DND-41 (cell line): ENCODE measurements around the gene NTMT1.
A peak's percentile ranks its signal among the peaks of the same experiment; 100 is the strongest.

ENCODE experiments used
- ATAC-seq: fragments of 200-7000 bp; cut with Tn5 transposase; 3 replicates; pipeline ENCODE4 v1.9.1; 2021; ENCODE audit warnings: low read depth; ENCODE audit not compliant: insufficient read depth
- DNase-seq: peaks from one replicate; pipeline ENCODE4 v3.0.0-alpha.2; 2020
- H2AFZ ChIP-seq: 2 replicates; pipeline ENCODE4 v1.6.0; 2012; ENCODE audit warnings: low read depth, low read length
- H3K27ac ChIP-seq: 2 replicates; pipeline ENCODE4 v1.5.1; 2012; ENCODE audit warnings: low read length, inconsistent platforms
- H3K27me3 ChIP-seq: fragments of 200-600 bp; sonication (generic); 2 replicates; pipeline ENCODE4 v1.6.0; 2012; ENCODE audit warnings: low read length, mild to moderate bottlenecking, inconsistent platforms; ENCODE audit not compliant: insufficient read depth, poor library complexity
- H3K36me3 ChIP-seq: 2 replicates; pipeline ENCODE4 v1.5.1; 2012; ENCODE audit warnings: low read length, inconsistent platforms; ENCODE audit not compliant: insufficient read depth
- H3K4me1 ChIP-seq: 2 replicates; pipeline ENCODE4 v1.5.1; 2012; ENCODE audit warnings: mild to moderate bottlenecking, low read length; ENCODE audit not compliant: insufficient read depth
- H3K4me2 ChIP-seq: 2 replicates; pipeline ENCODE4 v1.6.0; 2012; ENCODE audit warnings: mild to moderate bottlenecking, moderate library complexity, low read length, inconsistent platforms; ENCODE audit not compliant: insufficient read depth
- H3K4me3 ChIP-seq, 2 experiments: fragments of 200-600 bp in 1 of 2; shearing (Covaris generic) in 1 of 2; 2 replicates each; pipeline ENCODE4 v1.5.1; 2012 to 2016; ENCODE audit warnings: inconsistent platforms in 2 of 2, low read length in 2 of 2, mild to moderate bottlenecking in 2 of 2, low read depth in 1 of 2, moderate library complexity in 1 of 2
- H3K79me2 ChIP-seq: 2 replicates; pipeline ENCODE4 v1.6.0; 2012; ENCODE audit warnings: low read length, inconsistent platforms; ENCODE audit not compliant: insufficient read depth
- H3K9ac ChIP-seq: 2 replicates; pipeline ENCODE4 v1.6.0; 2012; ENCODE audit warnings: low read depth, mild to moderate bottlenecking, inconsistent platforms, low read length, moderate library complexity
- H3K9me3 ChIP-seq: 2 replicates; pipeline ENCODE4 v1.5.1; 2012; ENCODE audit warnings: low read length, moderate library complexity, mild to moderate bottlenecking, inconsistent platforms; ENCODE audit not compliant: insufficient read depth, severe bottlenecking
- H4K20me1 ChIP-seq: 2 replicates; pipeline ENCODE4 v1.6.0; 2012; ENCODE audit warnings: low read length; ENCODE audit not compliant: insufficient read depth
- EZH2 ChIP-seq: IDR thresholded peaks from 3 replicates; pipeline ENCODE4 v1.6.1; 2012; ENCODE audit warnings: borderline replicate concordance, low read depth, mild to moderate bottlenecking, moderate library complexity, low read length, inconsistent platforms; ENCODE audit not compliant: severe bottlenecking
- TF ChIP-seq, protein P1 (sequence below): IDR thresholded peaks from 2 replicates; pipeline ENCODE4 v1.5.1; 2012; ENCODE audit warnings: borderline replicate concordance, low read length, moderate library complexity, mild to moderate bottlenecking; ENCODE audit not compliant: poor library complexity, severe bottlenecking; ENCODE audit errors: extremely low read depth

The NTMT1 gene

DNA sequence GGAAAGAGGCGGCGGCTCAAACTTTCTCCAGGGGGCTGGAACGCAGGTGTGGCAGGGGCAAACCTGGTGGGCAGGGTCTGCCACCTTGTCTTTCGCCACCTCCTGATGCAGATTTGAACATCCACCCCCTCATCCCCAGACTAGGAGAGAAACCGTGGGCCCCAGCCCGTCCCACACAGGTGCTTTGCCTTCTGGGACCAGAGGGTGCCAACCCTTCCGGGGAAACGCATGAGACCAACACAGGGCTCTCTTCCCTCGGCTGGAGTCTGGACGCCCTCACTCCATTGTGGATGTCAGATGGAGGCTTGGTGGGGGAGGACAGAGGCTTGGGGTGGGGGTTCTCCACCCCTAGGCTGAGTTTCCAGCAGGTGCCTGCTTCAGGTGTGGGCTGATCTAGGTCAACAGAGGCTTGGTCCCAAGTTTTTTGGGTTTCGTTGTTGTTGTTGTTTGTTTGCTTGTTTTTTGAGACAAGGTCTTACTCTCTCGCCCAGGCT lies 14.6 kb upstream of the NTMT1 start:
- no peak for DNase-seq
- H3K27ac ChIP-seq = no peak overlapping the region
- H3K79me2 ChIP-seq = no peaks in the 10 kb centered on the region
- H3K4me2 ChIP-seq = peak overlapping the region; percentile 96
- no peaks in the 10 kb centered on the region for H4K20me1 ChIP-seq
- H3K27me3 ChIP-seq = no peaks in the 10 kb centered on the region
- H3K4me1 ChIP-seq = peaks cover 20% of the 10 kb centered on the region
- H2AFZ ChIP-seq = peak overlapping the region; percentile 73
- peak overlapping the region in 1 of 2 experiments; percentile 59; a peak in 1 of 4 replicates for H3K4me3 ChIP-seq
- no peaks in the 10 kb centered on the region for H3K9me3 ChIP-seq
- peak; percentile 13; the same call in 1 of the 3 replicates for ATAC-seq
- TF ChIP-seq, protein P1, sequence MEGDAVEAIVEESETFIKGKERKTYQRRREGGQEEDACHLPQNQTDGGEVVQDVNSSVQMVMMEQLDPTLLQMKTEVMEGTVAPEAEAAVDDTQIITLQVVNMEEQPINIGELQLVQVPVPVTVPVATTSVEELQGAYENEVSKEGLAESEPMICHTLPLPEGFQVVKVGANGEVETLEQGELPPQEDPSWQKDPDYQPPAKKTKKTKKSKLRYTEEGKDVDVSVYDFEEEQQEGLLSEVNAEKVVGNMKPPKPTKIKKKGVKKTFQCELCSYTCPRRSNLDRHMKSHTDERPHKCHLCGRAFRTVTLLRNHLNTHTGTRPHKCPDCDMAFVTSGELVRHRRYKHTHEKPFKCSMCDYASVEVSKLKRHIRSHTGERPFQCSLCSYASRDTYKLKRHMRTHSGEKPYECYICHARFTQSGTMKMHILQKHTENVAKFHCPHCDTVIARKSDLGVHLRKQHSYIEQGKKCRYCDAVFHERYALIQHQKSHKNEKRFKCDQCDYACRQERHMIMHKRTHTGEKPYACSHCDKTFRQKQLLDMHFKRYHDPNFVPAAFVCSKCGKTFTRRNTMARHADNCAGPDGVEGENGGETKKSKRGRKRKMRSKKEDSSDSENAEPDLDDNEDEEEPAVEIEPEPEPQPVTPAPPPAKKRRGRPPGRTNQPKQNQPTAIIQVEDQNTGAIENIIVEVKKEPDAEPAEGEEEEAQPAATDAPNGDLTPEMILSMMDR = no peak
- no peaks in the 10 kb centered on the region for H3K36me3 ChIP-seq
- H3K9ac ChIP-seq = no peak overlapping the region; the same call in none of the 2 replicates

DNA sequence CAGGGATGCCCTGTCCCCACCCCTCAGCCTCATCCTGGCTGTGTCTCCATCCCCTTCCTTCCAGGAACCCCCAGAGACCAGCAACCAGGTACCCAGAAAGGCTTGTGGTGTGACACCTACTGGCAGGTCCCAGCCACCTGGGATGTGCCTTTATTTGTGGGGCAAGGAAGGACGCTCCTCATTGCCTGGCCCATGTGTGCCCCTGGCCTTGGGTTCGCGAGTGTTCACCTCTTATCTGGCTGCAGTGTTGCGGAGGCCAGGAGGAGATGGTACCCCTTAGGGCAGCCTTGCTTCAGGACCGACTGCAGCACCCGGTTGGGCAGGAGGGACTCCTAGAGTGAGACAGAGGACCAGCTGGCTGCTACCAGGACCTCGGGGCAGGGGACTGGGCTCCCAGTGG lies 13.8 kb upstream of the NTMT1 start:
- no peaks in the 10 kb centered on the region for H3K79me2 ChIP-seq
- H3K4me1 ChIP-seq = peaks cover 18% of the 10 kb centered on the region
- no peaks in the 10 kb centered on the region for H3K36me3 ChIP-seq
- H3K9me3 ChIP-seq = no peaks in the 10 kb centered on the region
- no peaks in the 10 kb centered on the region for H4K20me1 ChIP-seq
- H3K27me3 ChIP-seq = no peaks in the 10 kb centered on the region
- DNase-seq = no peak
- no peak overlapping the region for H3K9ac ChIP-seq
- no peak for ATAC-seq
- H3K4me3 ChIP-seq = no peak overlapping the region
- no peak overlapping the region for H3K27ac ChIP-seq
- TF ChIP-seq, protein P1 = no peak
- TF ChIP-seq EZH2 = no peak
- no peak overlapping the region for H3K4me2 ChIP-seq
- H2AFZ ChIP-seq = no peak overlapping the region

DNA sequence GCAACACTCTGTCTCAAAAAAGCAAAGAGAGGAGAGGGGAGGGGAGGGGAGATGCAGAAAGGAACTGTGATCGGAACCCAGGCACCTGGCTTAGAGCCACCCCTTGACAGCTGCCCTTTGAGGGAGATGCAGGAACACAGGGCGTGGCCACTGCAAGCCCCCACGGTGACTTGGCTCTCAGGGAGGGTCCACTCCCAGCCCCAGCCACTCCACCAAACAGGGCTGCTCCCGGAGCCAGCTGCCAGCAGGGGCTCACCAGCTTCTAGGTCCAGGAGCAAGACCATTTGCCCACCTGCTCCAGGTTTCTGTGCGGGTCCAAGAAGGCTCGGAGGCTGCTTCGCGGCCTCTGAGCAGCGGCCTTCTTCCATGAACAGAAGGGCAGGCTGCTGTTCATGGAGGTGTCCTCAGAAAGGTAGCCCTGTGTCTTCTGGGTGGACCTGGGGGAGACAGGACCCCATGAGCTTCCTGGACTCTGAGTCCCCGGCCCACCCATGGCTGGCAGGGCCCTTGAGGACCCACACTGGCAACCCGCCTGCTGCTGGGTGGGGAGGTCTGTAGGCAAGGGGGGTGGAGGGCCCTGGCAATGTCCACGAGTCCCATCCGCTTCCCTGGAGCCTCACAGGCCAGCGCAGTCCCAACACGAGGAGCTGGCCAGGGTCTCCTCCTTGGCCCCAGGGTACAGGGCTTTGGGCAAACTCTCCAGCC lies 13.0 kb upstream of the NTMT1 start:
- H2AFZ ChIP-seq = no peak overlapping the region
- DNase-seq = no peak
- H3K27me3 ChIP-seq = no peaks in the 10 kb centered on the region
- H4K20me1 ChIP-seq = no peaks in the 10 kb centered on the region
- no peak overlapping the region for H3K4me3 ChIP-seq
- H3K27ac ChIP-seq = no peak overlapping the region
- no peaks in the 10 kb centered on the region for H3K9me3 ChIP-seq
- no peak for ATAC-seq
- H3K79me2 ChIP-seq = no peaks in the 10 kb centered on the region
- H3K4me1 ChIP-seq = peaks cover 11% of the 10 kb centered on the region
- no peaks in the 10 kb centered on the region for H3K36me3 ChIP-seq
- TF ChIP-seq, protein P1 = no peak
- TF ChIP-seq EZH2 = no peak
- no peak overlapping the region for H3K9ac ChIP-seq
- H3K4me2 ChIP-seq = no peak overlapping the region
